ENCODE measurements around the gene ANKUB1. TPM values are rescaled to one million over a fixed set of nuclear protein-coding genes. Genes with fewer than 3 reads are reported as not detected.

ANKUB1 gene
- polyA plus RNA-seq, 1 donor from 2014 or later = not detected

- Histone ChIP-seq H3K9me2 (ENCODE audit: insufficient read depth, low read length) (no peaks in the 10 kb centered on the region), H3K4me2 (ENCODE audit: low read length) (no peak overlapping the region), H3K27me3 (ENCODE audit: insufficient read depth, low read depth, low read length) (no peaks in the 10 kb centered on the region), H3K9ac (ENCODE audit: low read length) (no peak overlapping the region), H3K27ac (ENCODE audit: low read length) (no peak overlapping the region), H3K36me3 (ENCODE audit: insufficient read depth, low read length) (peaks cover 8% of the 10 kb centered on the region), H2AFZ (ENCODE audit: low read depth, low read length) (no peak overlapping the region), H3K79me2 (replicated peaks; ENCODE audit: insufficient read depth, low read length) (no peaks in the 10 kb centered on the region), H3K4me3 (ENCODE audit: low read length) (no peak overlapping the region), H4K20me1 (ENCODE audit: insufficient read depth) (no peaks in the 10 kb centered on the region), H3F3A (ENCODE audit: insufficient read depth, low read length, poor library complexity, severe bottlenecking) (no peaks in the 10 kb centered on the region), H3K9me3 (ENCODE audit: low read length) (no peaks in the 10 kb centered on the region)
- TF ChIP-seq POLR2AphosphoS5 (IDR thresholded peaks at IDR 0.05) (no peak), SMC3 (conservative IDR thresholded peaks at IDR 0.05; ENCODE audit: poor library complexity) (no peak), EP300 (conservative IDR thresholded peaks at IDR 0.05; ENCODE audit: poor library complexity, severe bottlenecking) (no peak), EZH2 (IDR thresholded peaks at IDR 0.05; ENCODE audit: borderline replicate concordance, insufficient read depth, low read length, poor library complexity, severe bottlenecking) (no peak), RAD21 (conservative IDR thresholded peaks at IDR 0.05) (no peak), MXI1 (conservative IDR thresholded peaks at IDR 0.05; ENCODE audit: poor library complexity, severe bottlenecking) (no peak), TAF1 (IDR thresholded peaks at IDR 0.05; ENCODE audit: low read depth) (no peak)
- TF ChIP-seq, protein P1, sequence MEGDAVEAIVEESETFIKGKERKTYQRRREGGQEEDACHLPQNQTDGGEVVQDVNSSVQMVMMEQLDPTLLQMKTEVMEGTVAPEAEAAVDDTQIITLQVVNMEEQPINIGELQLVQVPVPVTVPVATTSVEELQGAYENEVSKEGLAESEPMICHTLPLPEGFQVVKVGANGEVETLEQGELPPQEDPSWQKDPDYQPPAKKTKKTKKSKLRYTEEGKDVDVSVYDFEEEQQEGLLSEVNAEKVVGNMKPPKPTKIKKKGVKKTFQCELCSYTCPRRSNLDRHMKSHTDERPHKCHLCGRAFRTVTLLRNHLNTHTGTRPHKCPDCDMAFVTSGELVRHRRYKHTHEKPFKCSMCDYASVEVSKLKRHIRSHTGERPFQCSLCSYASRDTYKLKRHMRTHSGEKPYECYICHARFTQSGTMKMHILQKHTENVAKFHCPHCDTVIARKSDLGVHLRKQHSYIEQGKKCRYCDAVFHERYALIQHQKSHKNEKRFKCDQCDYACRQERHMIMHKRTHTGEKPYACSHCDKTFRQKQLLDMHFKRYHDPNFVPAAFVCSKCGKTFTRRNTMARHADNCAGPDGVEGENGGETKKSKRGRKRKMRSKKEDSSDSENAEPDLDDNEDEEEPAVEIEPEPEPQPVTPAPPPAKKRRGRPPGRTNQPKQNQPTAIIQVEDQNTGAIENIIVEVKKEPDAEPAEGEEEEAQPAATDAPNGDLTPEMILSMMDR (IDR thresholded peaks at IDR 0.05; ENCODE audit: poor library complexity, severe bottlenecking) = no peak
These were observed 53.0 kb downstream of the ANKUB1 start for GRCh38 chr3:149739396-149739795.

GRCh38 chr3:149738876-149739275 is 53.5 kb downstream of the ANKUB1 start:
- Histone ChIP-seq H3K36me3 (ENCODE audit: insufficient read depth, low read length) (peaks cover 8% of the 10 kb centered on the region), H3K9me3 (ENCODE audit: low read length) (no peaks in the 10 kb centered on the region), H3F3A (ENCODE audit: insufficient read depth, low read length, poor library complexity, severe bottlenecking) (no peaks in the 10 kb centered on the region), H3K4me3 (ENCODE audit: low read length) (no peak overlapping the region), H3K9me2 (ENCODE audit: insufficient read depth, low read length) (no peaks in the 10 kb centered on the region), H4K20me1 (ENCODE audit: insufficient read depth) (no peaks in the 10 kb centered on the region), H3K79me2 (replicated peaks; ENCODE audit: insufficient read depth, low read length) (no peaks in the 10 kb centered on the region), H3K27ac (ENCODE audit: low read length) (no peak overlapping the region), H3K27me3 (ENCODE audit: insufficient read depth, low read depth, low read length) (no peaks in the 10 kb centered on the region), H2AFZ (ENCODE audit: low read depth, low read length) (no peak overlapping the region), H3K9ac (ENCODE audit: low read length) (no peak overlapping the region), H3K4me2 (ENCODE audit: low read length) (no peak overlapping the region)
- TF ChIP-seq, protein P1 (IDR thresholded peaks at IDR 0.05; ENCODE audit: poor library complexity, severe bottlenecking) = no peak
- TF ChIP-seq MXI1 (conservative IDR thresholded peaks at IDR 0.05; ENCODE audit: poor library complexity, severe bottlenecking) (no peak), SMC3 (conservative IDR thresholded peaks at IDR 0.05; ENCODE audit: poor library complexity) (no peak), TAF1 (IDR thresholded peaks at IDR 0.05; ENCODE audit: low read depth) (no peak), POLR2AphosphoS5 (IDR thresholded peaks at IDR 0.05) (no peak), EP300 (conservative IDR thresholded peaks at IDR 0.05; ENCODE audit: poor library complexity, severe bottlenecking) (no peak), EZH2 (IDR thresholded peaks at IDR 0.05; ENCODE audit: borderline replicate concordance, insufficient read depth, low read length, poor library complexity, severe bottlenecking) (no peak), RAD21 (conservative IDR thresholded peaks at IDR 0.05) (no peak)
- TF ChIP-seq, protein P2, sequence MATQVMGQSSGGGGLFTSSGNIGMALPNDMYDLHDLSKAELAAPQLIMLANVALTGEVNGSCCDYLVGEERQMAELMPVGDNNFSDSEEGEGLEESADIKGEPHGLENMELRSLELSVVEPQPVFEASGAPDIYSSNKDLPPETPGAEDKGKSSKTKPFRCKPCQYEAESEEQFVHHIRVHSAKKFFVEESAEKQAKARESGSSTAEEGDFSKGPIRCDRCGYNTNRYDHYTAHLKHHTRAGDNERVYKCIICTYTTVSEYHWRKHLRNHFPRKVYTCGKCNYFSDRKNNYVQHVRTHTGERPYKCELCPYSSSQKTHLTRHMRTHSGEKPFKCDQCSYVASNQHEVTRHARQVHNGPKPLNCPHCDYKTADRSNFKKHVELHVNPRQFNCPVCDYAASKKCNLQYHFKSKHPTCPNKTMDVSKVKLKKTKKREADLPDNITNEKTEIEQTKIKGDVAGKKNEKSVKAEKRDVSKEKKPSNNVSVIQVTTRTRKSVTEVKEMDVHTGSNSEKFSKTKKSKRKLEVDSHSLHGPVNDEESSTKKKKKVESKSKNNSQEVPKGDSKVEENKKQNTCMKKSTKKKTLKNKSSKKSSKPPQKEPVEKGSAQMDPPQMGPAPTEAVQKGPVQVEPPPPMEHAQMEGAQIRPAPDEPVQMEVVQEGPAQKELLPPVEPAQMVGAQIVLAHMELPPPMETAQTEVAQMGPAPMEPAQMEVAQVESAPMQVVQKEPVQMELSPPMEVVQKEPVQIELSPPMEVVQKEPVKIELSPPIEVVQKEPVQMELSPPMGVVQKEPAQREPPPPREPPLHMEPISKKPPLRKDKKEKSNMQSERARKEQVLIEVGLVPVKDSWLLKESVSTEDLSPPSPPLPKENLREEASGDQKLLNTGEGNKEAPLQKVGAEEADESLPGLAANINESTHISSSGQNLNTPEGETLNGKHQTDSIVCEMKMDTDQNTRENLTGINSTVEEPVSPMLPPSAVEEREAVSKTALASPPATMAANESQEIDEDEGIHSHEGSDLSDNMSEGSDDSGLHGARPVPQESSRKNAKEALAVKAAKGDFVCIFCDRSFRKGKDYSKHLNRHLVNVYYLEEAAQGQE (IDR thresholded peaks at IDR 0.05; ENCODE audit: borderline replicate concordance) = no peak
